Measurements from ENCODE around the gene PXK. TPM values are rescaled to one million over a fixed set of nuclear protein-coding genes. Genes with fewer than 3 reads are reported as not detected.

Gene PXK
- polyA plus RNA-seq, 3 donors: 31.5 to 54.0 (median 52.9) TPM

DNA sequence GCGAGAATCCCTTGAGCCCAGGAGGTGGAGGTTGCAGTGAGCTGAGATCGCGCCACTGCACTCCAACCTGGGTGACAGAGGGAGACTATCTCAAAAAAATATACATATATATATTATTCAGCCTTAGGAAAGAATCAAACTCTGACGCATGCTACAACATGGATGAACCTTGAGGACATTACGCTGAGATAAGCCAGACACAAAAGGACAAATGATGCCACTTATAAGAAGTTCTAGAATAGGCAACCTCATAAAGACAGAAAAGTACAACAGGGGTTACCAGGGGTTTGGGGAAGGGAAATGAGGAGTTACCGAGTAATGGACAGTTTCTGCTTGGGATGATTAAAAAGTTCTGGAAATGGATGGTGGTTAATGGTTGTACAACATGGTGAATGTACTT lies 100.2 kb downstream of the PXK start:
- no peaks in the 10 kb centered on the region for H3K9me3 Mint-ChIP-seq

GRCh38 chr3:58433400-58434167 lies 100.9 kb downstream of the PXK start, which contains the start of gene PDHB:
Gene PDHB, minus strand, starts transcription at chr3:58433832. Its CDS starts 23 bp downstream, at chr3:58433809.
- under 1% methylated on average over 64 of the region's 67 CpGs for WGBS (ENCODE audit: insufficient coverage)
- Histone ChIP-seq H3K4me1 (ENCODE audit: control insufficient read depth in 1 of 2, insufficient read depth in 2 of 2, low read length in 2 of 2) (peaks cover 15 to 18% of the 10 kb centered on the region in 2 donors), H3K4me3 (replicated peaks in 1 of 3; ENCODE audit: low read depth in 2 of 3, low read length in 3 of 3) (peak within 1 kb of the TSS; percentile 93 to 98 (median 96)), H3K9me3 (replicated peaks in 1 of 2; ENCODE audit: control insufficient read depth in 1 of 2, insufficient read depth in 1 of 2, low read length in 2 of 2) (no peaks in the 10 kb centered on the region), H3K27me3 (ENCODE audit: control insufficient read depth in 2 of 2, insufficient read depth in 2 of 2, low read length in 2 of 2) (no peaks in the 10 kb centered on the region), H3K27ac (ENCODE audit: low read depth in 1 of 2, low read length in 2 of 2) (peak within 1 kb of the TSS; percentile 74 to 91), H3K9ac (ENCODE audit: insufficient read depth, low read length, poor library complexity, severe bottlenecking) (peak within 1 kb of the TSS; percentile 82), H3K36me3 (replicated peaks in 1 of 2; ENCODE audit: control insufficient read depth in 1 of 2, insufficient read depth in 2 of 2, low read length in 2 of 2) (peaks cover 36% of the 10 kb centered on the region in 2 donors), H3K79me2 (ENCODE audit: insufficient read depth, low read length) (peaks cover 25% of the 10 kb centered on the region), H2AFZ (ENCODE audit: insufficient read depth, low read depth, low read length, poor library complexity, severe bottlenecking) (peak within 1 kb of the TSS; percentile 96), H3K4me2 (replicated peaks; ENCODE audit: extremely low read depth, low read length, poor library complexity, severe bottlenecking) (peak within 1 kb of the TSS; percentile 87), H4K20me1 (ENCODE audit: insufficient read depth, low read length) (peaks cover 16% of the 10 kb centered on the region)
- Mint-ChIP-seq H3K4me3 (peak within 1 kb of the TSS; percentile 88 to 94), H3K36me3 (peaks cover 31 to 35% of the 10 kb centered on the region in 2 donors), H3K4me1 (peaks cover 19% of the 10 kb centered on the region), H3K9me3 (no peaks in the 10 kb centered on the region), H3K27me3 (ENCODE audit: low read depth in 3 of 3) (peaks cover 0 to 1% (median 0%) of the 10 kb centered on the region in 3 donors), H3K27ac (peak within 1 kb of the TSS; percentile 87 to 96 (median 94))
- intact Hi-C loops (cut with micrococcal nuclease): loop anchor here (5.0 to 10.0 kb wide), 3 partner anchors 34 to 101 kb away; partner anchors contain the start of genes ACOX2 (in 1 of the 2) and KCTD6 (in 1 of the 2)
- peak; percentile 82 to 84 (median 84) for DNase-seq
- TF ChIP-seq, protein P1, sequence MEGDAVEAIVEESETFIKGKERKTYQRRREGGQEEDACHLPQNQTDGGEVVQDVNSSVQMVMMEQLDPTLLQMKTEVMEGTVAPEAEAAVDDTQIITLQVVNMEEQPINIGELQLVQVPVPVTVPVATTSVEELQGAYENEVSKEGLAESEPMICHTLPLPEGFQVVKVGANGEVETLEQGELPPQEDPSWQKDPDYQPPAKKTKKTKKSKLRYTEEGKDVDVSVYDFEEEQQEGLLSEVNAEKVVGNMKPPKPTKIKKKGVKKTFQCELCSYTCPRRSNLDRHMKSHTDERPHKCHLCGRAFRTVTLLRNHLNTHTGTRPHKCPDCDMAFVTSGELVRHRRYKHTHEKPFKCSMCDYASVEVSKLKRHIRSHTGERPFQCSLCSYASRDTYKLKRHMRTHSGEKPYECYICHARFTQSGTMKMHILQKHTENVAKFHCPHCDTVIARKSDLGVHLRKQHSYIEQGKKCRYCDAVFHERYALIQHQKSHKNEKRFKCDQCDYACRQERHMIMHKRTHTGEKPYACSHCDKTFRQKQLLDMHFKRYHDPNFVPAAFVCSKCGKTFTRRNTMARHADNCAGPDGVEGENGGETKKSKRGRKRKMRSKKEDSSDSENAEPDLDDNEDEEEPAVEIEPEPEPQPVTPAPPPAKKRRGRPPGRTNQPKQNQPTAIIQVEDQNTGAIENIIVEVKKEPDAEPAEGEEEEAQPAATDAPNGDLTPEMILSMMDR (IDR thresholded peaks at IDR 0.05): no peak

More for the DNA sequence above, 100.2 kb downstream of the PXK start:
- H3K4me2 ChIP-seq (replicated peaks; ENCODE audit: extremely low read depth, low read length, poor library complexity, severe bottlenecking): peak overlapping the region; percentile 87
- Mint-ChIP-seq H3K27me3 (ENCODE audit: low read depth in 3 of 3) (peaks cover 0 to 1% (median 0%) of the 10 kb centered on the region in 3 donors), H3K27ac (peak overlapping the region; percentile 87 to 96 (median 94)), H3K4me3 (peak overlapping the region; percentile 88 to 94), H3K36me3 (peaks cover 38 to 41% of the 10 kb centered on the region in 2 donors), H3K4me1 (peaks cover 19% of the 10 kb centered on the region)
- H3K79me2 ChIP-seq (ENCODE audit: insufficient read depth, low read length): peaks cover 25% of the 10 kb centered on the region
- no peaks in the 10 kb centered on the region for H3K27me3 ChIP-seq (ENCODE audit: control insufficient read depth in 2 of 2, insufficient read depth in 2 of 2, low read length in 2 of 2)
- peaks cover 42 to 43% of the 10 kb centered on the region in 2 donors for H3K36me3 ChIP-seq (replicated peaks in 1 of 2; ENCODE audit: control insufficient read depth in 1 of 2, insufficient read depth in 2 of 2, low read length in 2 of 2)
- DNase-seq: no peak
- intact Hi-C loops (cut with micrococcal nuclease): loop anchor here (5.0 to 10.0 kb wide), 3 partner anchors 34 to 102 kb away; partner anchors contain the start of genes ACOX2 (in 1 of the 2) and KCTD6 (in 1 of the 2)
- peak overlapping the region; percentile 82 for H3K9ac ChIP-seq (ENCODE audit: insufficient read depth, low read length, poor library complexity, severe bottlenecking)
- H2AFZ ChIP-seq (ENCODE audit: insufficient read depth, low read depth, low read length, poor library complexity, severe bottlenecking): peak overlapping the region; percentile 96
- H4K20me1 ChIP-seq (ENCODE audit: insufficient read depth, low read length): peaks cover 16% of the 10 kb centered on the region
- TF ChIP-seq, protein P1 (IDR thresholded peaks at IDR 0.05): no peak
- H3K4me1 ChIP-seq (ENCODE audit: control insufficient read depth in 1 of 2, insufficient read depth in 2 of 2, low read length in 2 of 2): peaks cover 15 to 18% of the 10 kb centered on the region in 2 donors
- H3K4me3 ChIP-seq (replicated peaks in 1 of 3; ENCODE audit: low read depth in 2 of 3, low read length in 3 of 3): peak overlapping the region; percentile 93 to 98 (median 96)
- peak overlapping the region; percentile 74 to 91 for H3K27ac ChIP-seq (ENCODE audit: low read depth in 1 of 2, low read length in 2 of 2)
- H3K9me3 ChIP-seq (replicated peaks in 1 of 2; ENCODE audit: control insufficient read depth in 1 of 2, insufficient read depth in 1 of 2, low read length in 2 of 2): no peaks in the 10 kb centered on the region
- WGBS (ENCODE audit: insufficient coverage): 100% methylated on average over 2 of the region's 6 CpGs
